ENCODE results near the gene UBAP2. TPM values are rescaled to one million over a fixed set of nuclear protein-coding genes. Genes with fewer than 3 reads are reported as not detected.

UBAP2 gene
- total and polyA plus RNA-seq, 2 of the 4 experiments (the other 2 are of a cell fraction) = 12.9 to 25.5 TPM

DNA sequence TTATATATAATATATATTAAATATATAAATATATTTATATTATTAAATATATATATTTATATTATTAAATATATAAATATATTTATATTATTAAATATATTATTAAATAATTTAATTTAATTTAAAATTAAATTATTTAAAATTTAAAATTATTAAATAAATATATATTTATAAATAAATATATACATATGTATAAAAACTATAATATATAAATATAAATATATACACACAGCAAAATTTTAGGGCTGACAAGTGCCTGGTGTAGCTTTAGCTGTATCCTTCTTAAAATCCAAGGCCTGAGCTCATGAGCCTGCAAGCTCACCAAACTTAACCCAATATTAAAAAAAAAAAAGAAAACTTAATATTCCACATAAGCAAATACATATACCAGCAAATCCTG lies 53.2 kb downstream of the UBAP2 start:
- no peak overlapping the region for H2BK15ac ChIP-seq (ENCODE audit: low read depth, low read length)
- no peak overlapping the region for H2BK20ac ChIP-seq (ENCODE audit: low read depth, low read length)
- no peak overlapping the region for H2AK5ac ChIP-seq (ENCODE audit: low read depth, low read length)
- no peak for ATAC-seq (ENCODE audit: low read depth)
- BruUV-seq (replicated peaks) = no TSS peak
- no peak overlapping the region for H3K4ac ChIP-seq (ENCODE audit: low read depth, low read length)
- no peak overlapping the region for H2BK5ac ChIP-seq (ENCODE audit: low read depth, low read length, poor library complexity, severe bottlenecking)
- ChIA-PET CTCF (interaction anchor here (0.6 kb wide), 1 partner anchor 60 kb away, joined by 5 read pairs; no protein-coding TSS in a partner anchor), POLR2A (ENCODE audit: unreplicated experiment) (no interaction called here)
- no peak for DNase-seq
- no peak overlapping the region for H3K56ac ChIP-seq (ENCODE audit: extremely low read depth, insufficient read depth, low read length)
- H4K8ac ChIP-seq (ENCODE audit: low read depth in 2 of 2, low read length in 2 of 2) = no peak overlapping the region
- no peak for TF ChIP-seq FOS (IDR thresholded peaks at IDR 0.05; ENCODE audit: low read depth, low read length)
- no peak for TF ChIP-seq RFX5 (IDR thresholded peaks at IDR 0.05; ENCODE audit: low read depth, low read length)
- TF ChIP-seq CTCF (conservative IDR thresholded peaks at IDR 0.05; ENCODE audit: low read depth, low read length) = no peak
- TF ChIP-seq USF2 (IDR thresholded peaks at IDR 0.05; ENCODE audit: low read depth, low read length) = no peak
- no peak for TF ChIP-seq POLR2A (IDR thresholded peaks at IDR 0.05; ENCODE audit: low read depth, low read length)
- TF ChIP-seq SMC3 (IDR thresholded peaks at IDR 0.05; ENCODE audit: low read depth, low read length) = no peak
- TF ChIP-seq RCOR1 (IDR thresholded peaks at IDR 0.05; ENCODE audit: insufficient replicate concordance, low read length) = no peak
- H3K27me3 ChIP-seq (ENCODE audit: control insufficient read depth, insufficient read depth, low read length) = no peaks in the 10 kb centered on the region
- H4K91ac ChIP-seq (ENCODE audit: insufficient read depth, low read depth, low read length) = no peak overlapping the region
- no peak overlapping the region for H3K18ac ChIP-seq (ENCODE audit: low read depth, low read length)
- H3K9me1 ChIP-seq (ENCODE audit: insufficient read depth, low read length) = no peaks in the 10 kb centered on the region
- H2AFZ ChIP-seq (replicated peaks; ENCODE audit: low read length, poor library complexity) = no peak overlapping the region
- no peak overlapping the region for H3K9ac ChIP-seq (ENCODE audit: low read depth, low read length)
- dilution Hi-C loops (cut with HindIII; ENCODE audit: low sequenced_read_pairs, unreplicated experiment) = no loop called here
- intact Hi-C loops (cut with micrococcal nuclease) = no loop called here
- H2AK9ac ChIP-seq (replicated peaks; ENCODE audit: low read depth, low read length, poor library complexity) = no peak overlapping the region
- no peak overlapping the region for H3K23ac ChIP-seq (ENCODE audit: low read depth, low read length)
- no peak overlapping the region for H2BK120ac ChIP-seq (ENCODE audit: low read depth, low read length)
- no peak overlapping the region for H3K14ac ChIP-seq (replicated peaks; ENCODE audit: low read depth, low read length)
- in situ Hi-C loops (cut with MboI; ENCODE audit: low sequenced_read_pairs) = no loop called here
- H4K5ac ChIP-seq (ENCODE audit: low read depth, low read length) = no peak overlapping the region
- H3K36me3 ChIP-seq (ENCODE audit: control insufficient read depth, insufficient read depth, low read length) = peaks cover 21% of the 10 kb centered on the region
- H3K79me1 ChIP-seq (ENCODE audit: low read depth in 1 of 2, low read length in 2 of 2) = peaks cover 21 to 27% of the 10 kb centered on the region in 2 experiments
- no peak overlapping the region for H3K4me3 ChIP-seq (ENCODE audit: insufficient read depth, low read depth, low read length)
- H3K4me1 ChIP-seq (ENCODE audit: control insufficient read depth, insufficient read depth, low read length) = no peaks in the 10 kb centered on the region
- H3K9me3 ChIP-seq (ENCODE audit: control insufficient read depth, insufficient read depth, low read length) = no peaks in the 10 kb centered on the region
- H4K20me1 ChIP-seq (ENCODE audit: insufficient read depth, low read length) = no peaks in the 10 kb centered on the region; the same call in 1 of the 2 replicates
- no peak overlapping the region for H3K27ac ChIP-seq (ENCODE audit: insufficient read depth, low read length)
- H3K4me2 ChIP-seq (ENCODE audit: low read depth, low read length) = no peak overlapping the region
